Activated effector memory CD4-positive, alpha-beta T cell treated with Interleukin-2 at 50 U/mL for 16 hours (primary cell): ENCODE measurements around the gene SMARCE1.

Source experiments
- DNase-seq: peaks from one replicate; pipeline ENCODE4 v3.0.0-alpha.2; 2020

The SMARCE1 gene

GRCh38 chr17:40645291-40645690, 2.3 kb downstream of the SMARCE1 start:
- no peak for DNase-seq

GRCh38 chr17:40637931-40638330, 9.7 kb downstream of the SMARCE1 start:
- no peak for DNase-seq

GRCh38 chr17:40633871-40634270, 13.7 kb downstream of the SMARCE1 start:
- no peak for DNase-seq

- DNase-seq, result no peak
These were observed 15.4 kb downstream of the SMARCE1 start for GRCh38 chr17:40632216-40632615.

- DNase-seq, result no peak
These were observed 17.8 kb downstream of the SMARCE1 start for GRCh38 chr17:40629842-40630241.

- DNase-seq, result no peak
These were observed 22.3 kb downstream of the SMARCE1 start for GRCh38 chr17:40625311-40625710.

GRCh38 chr17:40623419-40624210, 24.0 kb downstream of the SMARCE1 start:
- no peak for DNase-seq

- DNase-seq, result no peak
These were observed 25.1 kb downstream of the SMARCE1 start for GRCh38 chr17:40622509-40622928.

- no peak for DNase-seq
These were observed 26.0 kb downstream of the SMARCE1 start for GRCh38 chr17:40621578-40621977.

- no peak for DNase-seq
These were observed 26.6 kb downstream of the SMARCE1 start for GRCh38 chr17:40621019-40621418.

- DNase-seq, result no peak
These were observed 28.6 kb downstream of the SMARCE1 start for GRCh38 chr17:40618754-40619625.

- DNase-seq, result no peak
These were observed 29.9 kb downstream of the SMARCE1 start for GRCh38 chr17:40617678-40618240.

GRCh38 chr17:40616592-40616991, 31.0 kb downstream of the SMARCE1 start:
- DNase-seq, result no peak

- no peak for DNase-seq
These were observed 31.7 kb downstream of the SMARCE1 start for GRCh38 chr17:40615841-40616476.

GRCh38 chr17:40615068-40615840, 32.4 kb downstream of the SMARCE1 start:
- no peak for DNase-seq

GRCh38 chr17:40614431-40615067, 33.1 kb downstream of the SMARCE1 start:
- no peak for DNase-seq

- no peak for DNase-seq
These were observed 34.0 kb downstream of the SMARCE1 start for GRCh38 chr17:40613467-40614154.

- DNase-seq, result peak; percentile 64
These were observed 34.9 kb downstream of the SMARCE1 start for GRCh38 chr17:40612599-40613244.

GRCh38 chr17:40611840-40612474, 35.7 kb downstream of the SMARCE1 start:
- DNase-seq, result no peak

- DNase-seq, result no peak
These were observed 37.3 kb downstream of the SMARCE1 start for GRCh38 chr17:40610359-40610758.
